GM12878 (cell line): ENCODE results near the gene SP100. TPM values are rescaled to one million over a fixed set of nuclear protein-coding genes. Genes with fewer than 3 reads are reported as not detected.

ENCODE experiments used
- ATAC-seq: fragments of 200-7000 bp; cut with Tn5 transposase; 3 replicates; pipeline ENCODE4 v1.9.1; 2020; ENCODE audit warnings: mild to moderate bottlenecking, moderate library complexity
- BruUV-seq: library from RNA; stranded (reverse); fragments of 400-500 nt; replicated peaks from 2 replicates; lab custom pipeline; 2021; lab: Mats Ljungman, UMichigan
- CTCF ChIA-PET: fragments of 300-600 bp; sonication (Branson Sonifier 250); formaldehyde crosslinking; extraction: SDS; loops from one replicate; lab custom pipeline; 2021; ENCODE audit warnings: inconsistent platforms; lab: Yijun Ruan, JAX
- POLR2A ChIA-PET: fragments of 350-600 bp; formaldehyde crosslinking; extraction: SDS; loops from one replicate; lab custom pipeline; 2021; ENCODE audit warnings: inconsistent platforms; lab: Charles Lee
- RAD21 ChIA-PET: fragments of 300-600 bp; sonication (Branson Sonifier 250); formaldehyde crosslinking; loops from one replicate; lab custom pipeline; 2023; ENCODE audit warnings: antibody characterized with exemption; ENCODE audit not compliant: unreplicated experiment; lab: Charles Lee
- SMC1A ChIA-PET: fragments of 300-600 bp; sonication (Branson Sonifier 250); formaldehyde crosslinking; loops from one replicate; lab custom pipeline; 2023; ENCODE audit not compliant: unreplicated experiment, uncharacterized antibody; lab: Charles Lee
- DNase-seq: peaks from one replicate; pipeline ENCODE4 v3.0.0-alpha.2; 2011; ENCODE audit warnings: low read depth, low spot score
- FAIRE-seq: peaks from 3 replicates; lab custom pipeline; 2011; peaks lifted over from hg19 to GRCh38; lab: Jason Lieb, UNC
- H2AFZ ChIP-seq: 2 replicates; pipeline ENCODE4 v1.6.0; 2011; ENCODE audit warnings: low read depth, low read length, control low read depth; ENCODE audit not compliant: control insufficient read depth
- H3K27ac ChIP-seq: 2 replicates; pipeline ENCODE4 v1.5.1; 2011; ENCODE audit warnings: control low read depth; ENCODE audit not compliant: control insufficient read depth, insufficient read depth
- H3K27me3 ChIP-seq, 2 experiments: replicated peaks in 1 of 2; 2 replicates each; pipeline versions ENCODE4 v1.6.0 to v1.6.1; 2011; ENCODE audit warnings: low read length in 1 of 2; ENCODE audit not compliant: control insufficient read depth in 2 of 2, insufficient read depth in 2 of 2
- H3K36me3 ChIP-seq, 2 experiments: 2 replicates each; pipeline ENCODE4 v1.5.1; 2011; ENCODE audit warnings: low read length in 1 of 2; ENCODE audit not compliant: control insufficient read depth in 2 of 2, insufficient read depth in 2 of 2
- H3K4me1 ChIP-seq: 2 replicates; pipeline ENCODE4 v1.6.1; 2011; ENCODE audit warnings: mild to moderate bottlenecking, low read length, moderate library complexity, mixed read lengths; ENCODE audit not compliant: control insufficient read depth, insufficient read depth
- H3K4me2 ChIP-seq: 2 replicates; pipeline ENCODE4 v1.6.0; 2011; ENCODE audit warnings: control low read depth; ENCODE audit not compliant: control insufficient read depth, insufficient read depth
- H3K4me3 ChIP-seq: fragments of 200-600 bp; sonication (generic); 2 replicates; pipeline ENCODE4 v1.5.1; 2016
- H3K79me2 ChIP-seq: 2 replicates; pipeline ENCODE4 v1.6.0; 2011; ENCODE audit warnings: low read length; ENCODE audit not compliant: control insufficient read depth, insufficient read depth
- H3K9ac ChIP-seq: 2 replicates; pipeline ENCODE4 v1.8.0; 2011; ENCODE audit warnings: low read length, control low read depth, mixed read lengths; ENCODE audit not compliant: control insufficient read depth, insufficient read depth
- H3K9me3 ChIP-seq: replicated peaks from 3 replicates; pipeline ENCODE4 v1.5.1; 2011; ENCODE audit warnings: mild to moderate bottlenecking, low read length; ENCODE audit not compliant: control insufficient read depth, insufficient read depth
- H4K20me1 ChIP-seq: 2 replicates; pipeline ENCODE4 v1.6.0; 2011; ENCODE audit not compliant: control insufficient read depth, insufficient read depth
- GABPA ChIP-seq: IDR thresholded peaks from 2 replicates; pipeline ENCODE4 v1.6.1; 2014; ENCODE audit warnings: antibody characterized with exemption, low read depth, mild to moderate bottlenecking, inconsistent platforms
- GATAD2B ChIP-seq: fragments of 450-650 bp; conservative IDR thresholded peaks from 2 replicates; pipeline ENCODE4 v1.6.1; 2017; ENCODE audit warnings: low read depth, mild to moderate bottlenecking, moderate library complexity
- HDGF ChIP-seq: fragments of 450-650 bp; IDR thresholded peaks from 2 replicates; pipeline ENCODE4 v1.6.1; 2016; ENCODE audit warnings: antibody characterized with exemption
- IKZF1 ChIP-seq: fragments of 450-650 bp; conservative IDR thresholded peaks from 2 replicates; pipeline ENCODE4 v1.6.1; 2017; ENCODE audit warnings: antibody characterized with exemption, mild to moderate bottlenecking
- NFYB ChIP-seq: IDR thresholded peaks from 2 replicates; pipeline ENCODE4 v1.6.1; 2011; ENCODE audit warnings: low read depth, mild to moderate bottlenecking, low read length, improper control_type of control experiment, moderate library complexity; ENCODE audit not compliant: insufficient read depth
- NRF1 ChIP-seq: conservative IDR thresholded peaks from 2 replicates; pipeline ENCODE4 v1.6.1; 2011; ENCODE audit warnings: mild to moderate bottlenecking, low read depth, low read length, improper control_type of control experiment
- POLR2AphosphoS2 ChIP-seq: IDR thresholded peaks from 2 replicates; pipeline ENCODE4 v1.6.1; 2011; ENCODE audit warnings: low read depth, mild to moderate bottlenecking, low read length, improper control_type of control experiment, moderate library complexity
- POLR2AphosphoS5 ChIP-seq: IDR thresholded peaks from 2 replicates; pipeline ENCODE4 v1.6.1; 2011; ENCODE audit warnings: mild to moderate bottlenecking, low read length, inconsistent platforms
- POU2F2 ChIP-seq: IDR thresholded peaks from 3 replicates; pipeline ENCODE4 v1.6.1; 2011; ENCODE audit warnings: low read depth, mild to moderate bottlenecking, low read length, borderline replicate concordance
- SMAD1 ChIP-seq: fragments of 450-650 bp; IDR thresholded peaks from 2 replicates; pipeline ENCODE4 v1.6.1; 2018; ENCODE audit warnings: mild to moderate bottlenecking, low read depth; ENCODE audit not compliant: partially characterized antibody
- SRF ChIP-seq, 2 experiments: IDR thresholded peaks; 2 replicates each; pipeline ENCODE4 v1.6.1; 2011; ENCODE audit warnings: low read depth in 2 of 2, low read length in 2 of 2, mild to moderate bottlenecking in 1 of 2, moderate library complexity in 1 of 2
- WGBS: methylation state at CpG from one replicate; pipeline ENCODE4 v1.1.6; 2016; ENCODE audit warnings: low lambda C conversion rate; ENCODE audit not compliant: insufficient replicate concordance, insufficient coverage; ENCODE audit errors: missing lambda C conversion rate; 5-methylcytosine and 5-hydroxymethylcytosine counted together
- in situ Hi-C: fragments of 300-500 bp; cut with MboI; formaldehyde crosslinking; loops from 9 replicates; pipeline ENCODE4 v1.14.3; 2018; ENCODE audit warnings: mixed read lengths
- intact Hi-C: fragments of 100-400 bp; cut with micrococcal nuclease; formaldehyde crosslinking; loops from one replicate; pipeline ENCODE4 v1.14.2; 2022; ENCODE audit not compliant: unreplicated experiment
- polyA plus RNA-seq, 11 experiments: library from polyadenylated mRNA; depleted of rRNA in 4 of 11; unstranded in 6 of 11; stranded (reverse) in 5 of 11; fragments of >200 nt; fragmentation: Nextera tagmentation in 4 of 11; fragmentation: Illumina TruSeq in 1 of 11; extraction: Ambion mirVana in 4 of 11; extraction: Trizol in 1 of 11; gene quantifications; 1 replicate in 1 of 11; 2 replicates in 10 of 11; pipeline versions ENCODE4 v1.2.1 to v1.2.3, GENCODE V29; 2011 to 2016; ENCODE audit warnings: inconsistent platforms in 2 of 11, missing spikeins in 2 of 11, low read depth in 1 of 11
- total RNA-seq, 4 experiments: library from RNA; depleted of rRNA in 3 of 4; stranded (reverse); fragments of >200 nt in 3 of 4; fragmentation: Illumina TruSeq in 1 of 4; extraction: Trizol in 1 of 4; gene quantifications; 2 replicates each; pipeline versions ENCODE4 v1.2.1 to v1.2.3, GENCODE V29; 2013 to 2021
- TF ChIP-seq, protein P1 (sequence below): fragments of 450-650 bp; IDR thresholded peaks from 2 replicates; pipeline ENCODE4 v1.6.1; 2014; ENCODE audit warnings: mild to moderate bottlenecking
- TF ChIP-seq, protein P2 (sequence below): fragments of 450-650 bp; formaldehyde crosslinking; IDR thresholded peaks from 2 replicates; pipeline ENCODE4 v1.4.0; 2022; ENCODE audit warnings: mild to moderate bottlenecking, moderate library complexity

The SP100 gene
- total and polyA plus RNA-seq, 10 of the 15 experiments (the other 5 are each of a cell fraction or from before 2014, with no cell fraction given): 109 to 239 (median 180) TPM

DNA sequence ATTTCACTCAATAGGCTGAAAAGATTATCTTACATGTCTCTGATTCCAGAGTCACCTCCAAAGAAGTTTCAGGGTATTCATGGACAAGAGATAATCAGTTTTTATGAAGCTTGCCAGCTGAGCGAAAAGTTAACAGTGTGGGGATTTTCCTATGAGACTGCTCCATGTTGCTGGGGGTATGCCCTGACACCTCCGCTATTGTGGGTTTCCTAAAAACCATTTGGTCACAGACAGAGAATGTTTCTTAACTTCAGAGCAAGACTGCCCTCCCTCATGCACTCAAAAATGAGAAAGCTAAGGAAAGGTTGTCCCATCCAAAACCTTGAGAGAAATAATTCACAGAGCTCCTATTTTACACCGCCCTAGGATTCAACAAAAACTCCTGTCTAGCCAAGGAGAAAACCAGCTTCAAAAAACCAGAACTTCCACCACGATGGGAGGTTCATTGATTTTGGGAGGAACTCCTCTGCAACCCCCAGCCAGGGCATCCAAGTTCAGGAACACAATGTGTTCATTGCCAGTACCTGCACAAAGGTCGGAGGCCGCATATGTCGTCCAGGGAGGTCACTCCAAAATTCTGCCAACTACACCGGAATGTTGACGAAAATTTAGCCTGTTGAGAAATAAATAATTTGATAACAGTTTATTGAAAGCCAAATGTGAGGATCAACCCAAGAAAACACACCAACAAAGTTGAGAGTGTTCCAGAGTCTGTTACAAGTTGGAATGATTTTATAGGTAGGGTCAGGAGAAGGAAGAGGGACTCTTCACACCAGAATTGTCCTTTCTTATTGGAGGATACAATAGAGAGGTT is 104.3 kb downstream of the SP100 start:
- Histone ChIP-seq H3K4me1 (no peaks in the 10 kb centered on the region; the same call in 1 of the 2 replicates), H3K36me3 (no peaks in the 10 kb centered on the region; a peak in 3 of 4 replicates), H4K20me1 (no peaks in the 10 kb centered on the region), H3K27me3 (no peaks in the 10 kb centered on the region), H2AFZ (no peak overlapping the region), H3K79me2 (no peaks in the 10 kb centered on the region), H3K4me3 (no peak overlapping the region), H3K9me3 (peaks cover 21% of the 10 kb centered on the region), H3K9ac (no peak overlapping the region), H3K27ac (no peak overlapping the region), H3K4me2 (no peak overlapping the region)
- CTCF ChIA-PET: no interaction called here
- FAIRE-seq (no peak), DNase-seq (no peak), ATAC-seq (no peak)
- TF ChIP-seq POLR2AphosphoS2: no peak
- POLR2A ChIA-PET: interaction anchor here (0.6 kb wide), 1 partner anchor 38 kb away, joined by 3 read pairs; no protein-coding TSS in a partner anchor
- RAD21 ChIA-PET: interaction anchor here (1.3 kb wide), 1 partner anchor 10 kb away, joined by 5 read pairs; no protein-coding TSS in a partner anchor
- no TSS peak for BruUV-seq
- intact Hi-C loops (no loop called here), in situ Hi-C loops (no loop called here)
- 87% methylated on average over 9 of the region's 9 CpGs for WGBS
- SMC1A ChIA-PET: interaction anchor here (0.8 to 1.5 kb wide), 3 partner anchors 13 to 91 kb away, joined by 3 read pairs; no protein-coding TSS in a partner anchor

DNA sequence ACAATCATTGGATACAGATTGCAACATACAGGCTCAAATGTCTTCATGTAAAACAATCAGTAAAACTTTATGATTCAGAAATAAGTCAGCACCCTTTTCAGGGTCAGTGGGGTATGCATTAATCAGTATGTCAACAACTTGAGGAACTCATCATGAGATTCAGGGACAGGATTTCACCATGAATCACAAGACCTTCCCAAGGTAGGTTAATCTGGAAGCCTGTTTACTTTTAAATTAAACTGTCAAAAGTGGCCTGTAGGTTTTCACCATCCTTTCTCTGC is 104.8 kb downstream of the SP100 start:
- Histone ChIP-seq H4K20me1 (no peaks in the 10 kb centered on the region), H3K4me3 (no peak overlapping the region), H3K36me3 (no peaks in the 10 kb centered on the region; a peak in 3 of 4 replicates), H3K27ac (no peak overlapping the region), H3K79me2 (no peaks in the 10 kb centered on the region), H3K9ac (no peak overlapping the region), H3K4me1 (no peaks in the 10 kb centered on the region; the same call in 1 of the 2 replicates), H3K4me2 (no peak overlapping the region), H3K9me3 (peaks cover 27% of the 10 kb centered on the region), H2AFZ (no peak overlapping the region), H3K27me3 (no peaks in the 10 kb centered on the region)
- no peak for DNase-seq
- POLR2A ChIA-PET: interaction anchor here (0.8 kb wide), 1 partner anchor 22 kb away, joined by 3 read pairs; no protein-coding TSS in a partner anchor
- no TSS peak for BruUV-seq
- SMC1A ChIA-PET: interaction anchor here (0.8 kb wide), 1 partner anchor 62 kb away, joined by 3 read pairs; no protein-coding TSS in a partner anchor
- in situ Hi-C loops: no loop called here
- ATAC-seq: no peak
- FAIRE-seq: no peak
- CTCF ChIA-PET: no interaction called here
- intact Hi-C loops: no loop called here
- RAD21 ChIA-PET: no interaction called here
- TF ChIP-seq SRF (IDR thresholded peaks at IDR 0.05; ENCODE audit: low read depth in 2 of 2, low read length in 2 of 2) (no peak), POLR2AphosphoS5 (no peak), HDGF (no peak), NFYB (no peak), GABPA (no peak), NRF1 (no peak), SMAD1 (no peak), POU2F2 (no peak), GATAD2B (no peak), IKZF1 (no peak)
- TF ChIP-seq, protein P1, sequence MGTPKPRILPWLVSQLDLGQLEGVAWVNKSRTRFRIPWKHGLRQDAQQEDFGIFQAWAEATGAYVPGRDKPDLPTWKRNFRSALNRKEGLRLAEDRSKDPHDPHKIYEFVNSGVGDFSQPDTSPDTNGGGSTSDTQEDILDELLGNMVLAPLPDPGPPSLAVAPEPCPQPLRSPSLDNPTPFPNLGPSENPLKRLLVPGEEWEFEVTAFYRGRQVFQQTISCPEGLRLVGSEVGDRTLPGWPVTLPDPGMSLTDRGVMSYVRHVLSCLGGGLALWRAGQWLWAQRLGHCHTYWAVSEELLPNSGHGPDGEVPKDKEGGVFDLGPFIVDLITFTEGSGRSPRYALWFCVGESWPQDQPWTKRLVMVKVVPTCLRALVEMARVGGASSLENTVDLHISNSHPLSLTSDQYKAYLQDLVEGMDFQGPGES: no peak
- TF ChIP-seq, protein P2, sequence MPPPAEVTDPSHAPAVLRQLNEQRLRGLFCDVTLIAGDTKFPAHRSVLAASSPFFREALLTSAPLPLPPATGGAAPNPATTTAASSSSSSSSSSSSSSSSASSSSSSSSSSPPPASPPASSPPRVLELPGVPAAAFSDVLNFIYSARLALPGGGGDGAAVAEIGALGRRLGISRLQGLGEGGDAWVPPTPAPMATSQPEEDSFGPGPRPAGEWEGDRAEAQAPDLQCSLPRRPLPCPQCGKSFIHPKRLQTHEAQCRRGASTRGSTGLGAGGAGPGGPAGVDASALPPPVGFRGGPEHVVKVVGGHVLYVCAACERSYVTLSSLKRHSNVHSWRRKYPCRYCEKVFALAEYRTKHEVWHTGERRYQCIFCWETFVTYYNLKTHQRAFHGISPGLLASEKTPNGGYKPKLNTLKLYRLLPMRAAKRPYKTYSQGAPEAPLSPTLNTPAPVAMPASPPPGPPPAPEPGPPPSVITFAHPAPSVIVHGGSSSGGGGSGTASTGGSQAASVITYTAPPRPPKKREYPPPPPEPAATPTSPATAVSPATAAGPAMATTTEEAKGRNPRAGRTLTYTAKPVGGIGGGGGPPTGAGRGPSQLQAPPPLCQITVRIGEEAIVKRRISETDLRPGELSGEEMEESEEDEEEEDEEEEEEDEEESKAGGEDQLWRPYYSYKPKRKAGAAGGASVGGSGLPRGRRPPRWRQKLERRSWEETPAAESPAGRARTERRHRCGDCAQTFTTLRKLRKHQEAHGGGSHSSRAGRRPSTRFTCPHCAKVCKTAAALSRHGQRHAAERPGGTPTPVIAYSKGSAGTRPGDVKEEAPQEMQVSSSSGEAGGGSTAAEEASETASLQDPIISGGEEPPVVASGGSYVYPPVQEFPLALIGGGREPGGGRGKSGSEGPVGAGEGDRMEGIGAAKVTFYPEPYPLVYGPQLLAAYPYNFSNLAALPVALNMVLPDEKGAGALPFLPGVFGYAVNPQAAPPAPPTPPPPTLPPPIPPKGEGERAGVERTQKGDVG (CRISPR knock-in tag): no peak
